Endothelial cell of umbilical vein (primary cell): ENCODE results near the gene ARHGEF28. TPM values are rescaled to one million over a fixed set of nuclear protein-coding genes. Genes with fewer than 3 reads are reported as not detected.

ENCODE experiments used
- BruUV-seq: library from RNA; stranded (reverse); fragments of 400-500 nt; replicated peaks from 2 replicates; lab custom pipeline; 2021; lab: Mats Ljungman, UMichigan
- CTCF ChIA-PET: fragments of 300-600, 350-600 bp; sonication (Branson Sonifier 250); formaldehyde crosslinking; loops from one replicate; lab custom pipeline; 2021; ENCODE audit warnings: antibody characterized with exemption, inconsistent platforms; lab: Charles Lee
- POLR2A ChIA-PET: fragments of 300-600, 350-600 bp; sonication (Branson Sonifier 250); formaldehyde crosslinking; loops from one replicate; lab custom pipeline; 2021; ENCODE audit warnings: antibody characterized with exemption, inconsistent platforms; lab: Charles Lee
- DNase-seq: peaks from one replicate; pipeline ENCODE4 v3.0.0-alpha.2; 2011; ENCODE audit warnings: low read depth, low spot score
- FAIRE-seq: peaks from 2 replicates; lab custom pipeline; 2011; peaks lifted over from hg19 to GRCh38; lab: Jason Lieb, UNC
- H2AFZ ChIP-seq: 2 replicates; pipeline ENCODE4 v1.6.0; 2012; ENCODE audit warnings: low read depth, low read length, control low read depth, inconsistent platforms
- H3K27ac ChIP-seq: 2 replicates; pipeline ENCODE4 v1.5.1; 2011; ENCODE audit warnings: low read depth, mild to moderate bottlenecking, control low read depth, low read length, moderate library complexity; ENCODE audit not compliant: insufficient read depth
- H3K27me3 ChIP-seq, 2 experiments: 2 replicates each; pipeline versions ENCODE4 v1.6.0 to v1.6.1; 2011; ENCODE audit warnings: low read length in 2 of 2, mixed read lengths in 1 of 2; ENCODE audit not compliant: control insufficient read depth in 2 of 2, insufficient read depth in 2 of 2
- H3K36me3 ChIP-seq, 2 experiments: 2 replicates in 1 of 2; 3 replicates in 1 of 2; pipeline ENCODE4 v1.5.1; 2011; ENCODE audit warnings: low read length in 2 of 2, mild to moderate bottlenecking in 1 of 2, moderate library complexity in 1 of 2; ENCODE audit not compliant: control insufficient read depth in 2 of 2, insufficient read depth in 2 of 2; ENCODE audit errors: extremely low read depth in 1 of 2
- H3K4me1 ChIP-seq: 3 replicates; pipeline ENCODE4 v1.5.1; 2011; ENCODE audit warnings: mild to moderate bottlenecking, low read length; ENCODE audit not compliant: control insufficient read depth, insufficient read depth; ENCODE audit errors: extremely low read depth
- H3K4me2 ChIP-seq: 2 replicates; pipeline ENCODE4 v1.6.1; 2011; ENCODE audit warnings: low read length, control low read depth, mixed read lengths; ENCODE audit not compliant: insufficient read depth
- H3K4me3 ChIP-seq, 3 experiments: fragments of 200-600 bp in 1 of 3; sonication (generic), shearing (Covaris generic) in 1 of 3; replicated peaks in 1 of 3; 2 replicates each; pipeline ENCODE4 v1.5.1; 2011 to 2016; ENCODE audit warnings: control low read depth in 3 of 3, low read length in 3 of 3, mild to moderate bottlenecking in 2 of 3, inconsistent platforms in 1 of 3, low read depth in 1 of 3, moderate library complexity in 1 of 3; ENCODE audit not compliant: insufficient read depth in 1 of 3
- H3K79me2 ChIP-seq: 2 replicates; pipeline ENCODE4 v1.6.0; 2012; ENCODE audit warnings: low read length, inconsistent platforms; ENCODE audit not compliant: control insufficient read depth, insufficient read depth
- H3K9ac ChIP-seq: replicated peaks from 2 replicates; pipeline ENCODE3; 2011; ENCODE audit warnings: low read length, control low read depth; ENCODE audit not compliant: insufficient read depth; ENCODE audit errors: extremely low read depth
- H3K9me1 ChIP-seq: replicated peaks from 3 replicates; pipeline ENCODE4 v1.6.0; 2011; ENCODE audit warnings: mild to moderate bottlenecking, low read length; ENCODE audit not compliant: control insufficient read depth, insufficient read depth; ENCODE audit errors: extremely low read depth
- H3K9me3 ChIP-seq: replicated peaks from 2 replicates; pipeline ENCODE4 v1.5.1; 2012; ENCODE audit warnings: low read length, inconsistent platforms; ENCODE audit not compliant: control insufficient read depth, insufficient read depth
- H4K20me1 ChIP-seq: replicated peaks from 2 replicates; pipeline ENCODE3; 2011; ENCODE audit warnings: mild to moderate bottlenecking, low read length; ENCODE audit not compliant: control insufficient read depth, insufficient read depth; ENCODE audit errors: extremely low read depth
- CTCF ChIP-seq, 2 donors: IDR thresholded peaks; 1 replicate in 1 of 2; 2 replicates in 1 of 2; pipeline ENCODE4 v1.5.1; 2011; ENCODE audit warnings: low read length in 2 of 2, mild to moderate bottlenecking in 2 of 2, moderate library complexity in 2 of 2, control low read depth in 1 of 2, inconsistent platforms in 1 of 2, low read depth in 1 of 2; ENCODE audit not compliant: insufficient read depth in 1 of 2; ENCODE audit errors: extremely low read depth in 1 of 2
- EZH2 ChIP-seq: IDR thresholded peaks from 2 replicates; pipeline ENCODE4 v1.6.1; 2012; ENCODE audit warnings: borderline replicate concordance, low read depth, mild to moderate bottlenecking, moderate library complexity, low read length, inconsistent platforms; ENCODE audit not compliant: severe bottlenecking
- FOS ChIP-seq: IDR thresholded peaks from 2 replicates; pipeline ENCODE4 v1.6.1; 2011; ENCODE audit warnings: mild to moderate bottlenecking, low read length, moderate library complexity, borderline replicate concordance; ENCODE audit not compliant: insufficient read depth
- GATA2 ChIP-seq: IDR thresholded peaks from 2 replicates; pipeline ENCODE4 v1.7.0; 2011; ENCODE audit warnings: low read depth, mild to moderate bottlenecking, moderate library complexity, mixed read lengths, low read length; ENCODE audit not compliant: insufficient read length, insufficient read depth
- JUN ChIP-seq: IDR thresholded peaks from 2 replicates; pipeline ENCODE4 v1.6.1; 2011; ENCODE audit warnings: borderline replicate concordance, low read depth; ENCODE audit not compliant: insufficient read length, insufficient read depth
- POLR2A ChIP-seq: IDR thresholded peaks from 2 replicates; pipeline ENCODE4 v1.6.1; 2012; ENCODE audit warnings: low read depth, mild to moderate bottlenecking, control low read depth, low read length
- dilution Hi-C: fragments of 300-500 bp; cut with MboI; formaldehyde crosslinking; loops from one replicate; pipeline ENCODE4 v1.15.0; 2019; ENCODE audit warnings: low sequenced_read_pairs; ENCODE audit not compliant: extremely low pct_ligation_motif_present
- intact Hi-C: fragments of 100-400 bp; cut with micrococcal nuclease; formaldehyde crosslinking; loops from one replicate; pipeline ENCODE4 v1.10.0; 2022
- polyA plus RNA-seq, 4 experiments: library from polyadenylated mRNA; depleted of rRNA in 3 of 4; stranded (reverse) in 3 of 4; unstranded in 1 of 4; fragments of >200 nt; gene quantifications; 2 replicates each; pipeline versions ENCODE4 v1.2.1 to v1.2.3, GENCODE V29; 2011 to 2012; ENCODE audit warnings: missing spikeins in 1 of 4
- total RNA-seq: library from RNA; stranded (reverse); gene quantifications from 2 replicates; pipeline ENCODE4 v1.2.3, GENCODE V29; 2021

Gene ARHGEF28
- total and polyA plus RNA-seq, 2 donors (not counting 3 experiments of a cell fraction or from before 2014, with no cell fraction given), result 29.5 to 108 TPM

GRCh38 chr5:73690015-73690414, 64.0 kb downstream of the ARHGEF28 start:
- H3K4me3 ChIP-seq, result no peak overlapping the region
- H3K9me1 ChIP-seq, result no peaks in the 10 kb centered on the region
- H3K4me1 ChIP-seq, result peaks cover 36% of the 10 kb centered on the region
- H3K4me2 ChIP-seq, result no peak overlapping the region
- no peaks in the 10 kb centered on the region for H3K27me3 ChIP-seq
- peaks cover 0 to 6% of the 10 kb centered on the region in 2 experiments for H3K36me3 ChIP-seq
- intact Hi-C loops (loop anchor here (2.0 kb wide), 1 partner anchor 17 kb away; no protein-coding TSS in a partner anchor), dilution Hi-C loops (no loop called here)
- no peaks in the 10 kb centered on the region for H3K9me3 ChIP-seq
- TF ChIP-seq EZH2 (no peak), POLR2A (no peak), JUN (no peak)
- CTCF ChIA-PET, result interaction anchor here (0.6 to 5.2 kb wide), 5 partner anchors 9 to 98 kb away, joined by 3 to 83 read pairs (median 4); no protein-coding TSS in a partner anchor
- no peak for DNase-seq
- POLR2A ChIA-PET, result interaction anchor here (1.2 kb wide), 1 partner anchor 16 kb away, joined by 3 read pairs; no protein-coding TSS in a partner anchor
- H3K79me2 ChIP-seq, result peaks cover 76% of the 10 kb centered on the region
- no peak overlapping the region for H3K27ac ChIP-seq
- no peak overlapping the region for H3K9ac ChIP-seq
- FAIRE-seq, result no peak
- H2AFZ ChIP-seq, result no peak overlapping the region
- BruUV-seq, result no TSS peak
- H4K20me1 ChIP-seq, result no peaks in the 10 kb centered on the region

GRCh38 chr5:73691302-73692080, 65.5 kb downstream of the ARHGEF28 start:
- DNase-seq, result no peak
- H3K4me3 ChIP-seq, result no peak overlapping the region
- no peaks in the 10 kb centered on the region for H3K27me3 ChIP-seq
- H2AFZ ChIP-seq, result no peak overlapping the region
- H3K4me2 ChIP-seq, result peak overlapping the region; percentile 30
- H3K9me1 ChIP-seq, result no peaks in the 10 kb centered on the region
- dilution Hi-C loops (no loop called here), intact Hi-C loops (loop anchor here (2.0 kb wide), 3 partner anchors 19 to 101 kb away; no protein-coding TSS in a partner anchor)
- ChIA-PET CTCF (interaction anchor here (0.9 to 5.2 kb wide), 12 partner anchors 9 to 101 kb away, joined by 3 to 83 read pairs (median 4); no protein-coding TSS in a partner anchor), POLR2A (interaction anchor here (1.0 kb wide), 2 partner anchors 18 to 51 kb away, joined by 3 read pairs; no protein-coding TSS in a partner anchor)
- H3K27ac ChIP-seq, result no peak overlapping the region
- peaks cover 47% of the 10 kb centered on the region for H3K4me1 ChIP-seq
- H3K36me3 ChIP-seq, result peaks cover 4 to 9% of the 10 kb centered on the region in 2 experiments
- TF ChIP-seq CTCF (IDR thresholded peaks at IDR 0.05; ENCODE audit: extremely low read depth in 1 of 2, insufficient read depth in 1 of 2, low read depth in 1 of 2, low read length in 2 of 2) (no peak), FOS (no peak), GATA2 (no peak), EZH2 (no peak)
- peaks cover 80% of the 10 kb centered on the region for H3K79me2 ChIP-seq
- no peaks in the 10 kb centered on the region for H3K9me3 ChIP-seq
- no peaks in the 10 kb centered on the region for H4K20me1 ChIP-seq
- no peak overlapping the region for H3K9ac ChIP-seq
- no TSS peak for BruUV-seq
- no peak for FAIRE-seq
